Ovary (tissue), 3 donors: ENCODE data around the gene DPYSL5.

Source experiments
- POLR2A ChIP-seq: fragments of 450-650 bp; IDR thresholded peaks from one replicate; pipeline ENCODE4 v1.6.1; 2017; ENCODE audit warnings: antibody characterized with exemption, mild to moderate bottlenecking, moderate library complexity
- TF ChIP-seq, protein P1 (sequence below), 3 donors: fragments of 450-650 bp in 2 of 3; fragments of 200-600 bp in 1 of 3; IDR thresholded peaks; one replicate each; pipeline versions ENCODE4 v1.5.1 to v1.8.0; 2016 to 2022; ENCODE audit warnings: antibody characterized with exemption in 3 of 3, mild to moderate bottlenecking in 1 of 3
- donor health status: DM: no; HTN: no; CAD: no.

DNA sequence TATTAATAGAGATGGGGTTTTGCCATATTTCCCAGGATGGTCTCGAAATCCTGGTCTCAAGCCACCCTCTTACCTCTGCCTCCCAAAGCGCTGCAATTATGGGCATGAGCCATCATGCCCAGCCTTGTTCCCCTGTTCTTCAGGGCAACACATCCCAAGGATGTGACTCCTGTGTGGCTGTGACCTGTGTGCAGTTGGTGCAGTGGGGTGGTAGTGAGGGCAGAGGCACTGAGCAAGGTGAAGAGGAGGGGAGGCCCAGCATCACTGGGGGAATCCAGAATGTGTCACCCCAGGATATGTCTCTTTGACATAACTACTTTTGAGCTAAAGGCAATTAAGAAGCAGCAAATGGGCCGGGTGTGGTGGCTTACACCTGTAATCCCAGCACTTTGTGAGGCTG lies 38.7 kb upstream of the DPYSL5 start:
- TF ChIP-seq, protein P1, sequence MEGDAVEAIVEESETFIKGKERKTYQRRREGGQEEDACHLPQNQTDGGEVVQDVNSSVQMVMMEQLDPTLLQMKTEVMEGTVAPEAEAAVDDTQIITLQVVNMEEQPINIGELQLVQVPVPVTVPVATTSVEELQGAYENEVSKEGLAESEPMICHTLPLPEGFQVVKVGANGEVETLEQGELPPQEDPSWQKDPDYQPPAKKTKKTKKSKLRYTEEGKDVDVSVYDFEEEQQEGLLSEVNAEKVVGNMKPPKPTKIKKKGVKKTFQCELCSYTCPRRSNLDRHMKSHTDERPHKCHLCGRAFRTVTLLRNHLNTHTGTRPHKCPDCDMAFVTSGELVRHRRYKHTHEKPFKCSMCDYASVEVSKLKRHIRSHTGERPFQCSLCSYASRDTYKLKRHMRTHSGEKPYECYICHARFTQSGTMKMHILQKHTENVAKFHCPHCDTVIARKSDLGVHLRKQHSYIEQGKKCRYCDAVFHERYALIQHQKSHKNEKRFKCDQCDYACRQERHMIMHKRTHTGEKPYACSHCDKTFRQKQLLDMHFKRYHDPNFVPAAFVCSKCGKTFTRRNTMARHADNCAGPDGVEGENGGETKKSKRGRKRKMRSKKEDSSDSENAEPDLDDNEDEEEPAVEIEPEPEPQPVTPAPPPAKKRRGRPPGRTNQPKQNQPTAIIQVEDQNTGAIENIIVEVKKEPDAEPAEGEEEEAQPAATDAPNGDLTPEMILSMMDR (IDR thresholded peaks at IDR 0.05): no peak
- TF ChIP-seq POLR2A: no peak
